Loucy (cell line): ENCODE results near the gene TUT7.

Experiments
- EZH2phosphoT487 ChIP-seq: fragments of 200-600 bp; IDR thresholded peaks from 2 replicates; pipeline ENCODE4 v1.6.1; 2018; ENCODE audit warnings: antibody characterized with exemption, mild to moderate bottlenecking, moderate library complexity, borderline replicate concordance
- TF ChIP-seq, protein P1 (sequence below): fragments of 200-600 bp; sonication (generic); conservative IDR thresholded peaks from 2 replicates; pipeline ENCODE4 v1.5.1; 2014; ENCODE audit warnings: mild to moderate bottlenecking, antibody characterized with exemption, low read length

DNA sequence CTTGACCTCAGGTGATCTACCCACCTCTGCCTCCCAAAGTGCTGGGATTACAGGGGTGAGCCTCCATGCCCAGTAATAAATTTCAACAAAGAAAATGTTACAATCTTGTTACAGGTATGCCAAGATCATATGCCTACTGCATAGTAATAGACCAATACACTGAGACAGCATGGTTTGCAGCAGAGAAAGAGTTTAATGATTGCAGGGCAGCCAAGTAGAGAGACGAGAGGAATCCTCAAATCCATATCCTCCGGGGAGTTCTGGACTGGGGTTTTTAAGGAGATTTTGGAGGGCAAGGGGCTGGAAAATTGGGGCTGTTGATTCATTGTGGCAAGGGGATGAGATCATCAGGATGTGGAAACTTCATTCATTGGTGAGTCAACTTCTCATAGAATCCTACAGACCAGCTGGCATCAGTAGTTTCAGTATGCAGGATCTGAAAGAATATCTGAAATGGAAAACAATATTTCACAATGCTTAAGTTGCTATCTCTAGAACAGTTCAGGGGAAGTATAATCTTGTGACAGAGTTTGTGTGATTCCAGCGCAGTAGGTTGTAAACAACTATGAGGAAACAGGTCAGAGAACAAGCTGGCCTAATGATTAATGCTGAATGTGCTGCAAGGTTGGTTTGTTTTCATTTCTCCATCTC lies 14.8 kb upstream of the TUT7 start:
- TF ChIP-seq, protein P1, sequence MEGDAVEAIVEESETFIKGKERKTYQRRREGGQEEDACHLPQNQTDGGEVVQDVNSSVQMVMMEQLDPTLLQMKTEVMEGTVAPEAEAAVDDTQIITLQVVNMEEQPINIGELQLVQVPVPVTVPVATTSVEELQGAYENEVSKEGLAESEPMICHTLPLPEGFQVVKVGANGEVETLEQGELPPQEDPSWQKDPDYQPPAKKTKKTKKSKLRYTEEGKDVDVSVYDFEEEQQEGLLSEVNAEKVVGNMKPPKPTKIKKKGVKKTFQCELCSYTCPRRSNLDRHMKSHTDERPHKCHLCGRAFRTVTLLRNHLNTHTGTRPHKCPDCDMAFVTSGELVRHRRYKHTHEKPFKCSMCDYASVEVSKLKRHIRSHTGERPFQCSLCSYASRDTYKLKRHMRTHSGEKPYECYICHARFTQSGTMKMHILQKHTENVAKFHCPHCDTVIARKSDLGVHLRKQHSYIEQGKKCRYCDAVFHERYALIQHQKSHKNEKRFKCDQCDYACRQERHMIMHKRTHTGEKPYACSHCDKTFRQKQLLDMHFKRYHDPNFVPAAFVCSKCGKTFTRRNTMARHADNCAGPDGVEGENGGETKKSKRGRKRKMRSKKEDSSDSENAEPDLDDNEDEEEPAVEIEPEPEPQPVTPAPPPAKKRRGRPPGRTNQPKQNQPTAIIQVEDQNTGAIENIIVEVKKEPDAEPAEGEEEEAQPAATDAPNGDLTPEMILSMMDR: no peak
- no peak for TF ChIP-seq EZH2phosphoT487
